LNCAP (cell line): ENCODE results near the gene TNNT1.
A peak's percentile ranks its signal among the peaks of the same experiment; 100 is the strongest.

Source experiments
- CTCF ChIP-seq: fragments of 450-650 bp; IDR thresholded peaks from 2 replicates; pipeline ENCODE4 v1.5.1; 2017; ENCODE audit warnings: mild to moderate bottlenecking

The TNNT1 gene

DNA sequence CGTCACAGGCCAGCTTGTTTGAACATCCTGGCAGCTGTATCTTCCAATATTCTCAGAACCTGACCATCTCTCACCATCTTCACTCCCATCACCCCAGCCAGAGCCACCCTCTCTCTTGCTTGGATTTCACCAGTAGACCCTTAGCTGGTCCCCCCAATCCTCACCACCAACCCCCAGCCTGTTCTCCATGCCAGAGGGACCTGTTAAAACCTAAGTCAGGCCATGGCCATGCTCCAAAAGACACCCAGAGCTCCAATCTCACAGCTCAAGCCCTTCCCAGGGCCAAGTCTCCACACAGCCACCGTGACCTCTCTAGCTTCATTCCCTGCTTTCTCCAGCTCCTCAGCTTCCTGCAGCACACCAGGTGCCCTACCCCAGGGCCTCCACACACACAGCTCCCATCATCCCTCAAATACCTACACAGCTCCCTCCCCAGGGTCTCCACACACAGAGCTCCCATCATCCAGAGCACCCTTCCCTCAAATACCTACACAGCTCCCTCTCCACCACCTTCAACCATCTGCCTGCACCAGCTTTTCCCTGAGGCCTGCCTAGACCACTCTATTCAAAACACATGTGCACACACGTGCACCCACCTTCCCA is 59.6 kb downstream of the TNNT1 start:
- no peak for TF ChIP-seq CTCF

- peak; percentile 71 for TF ChIP-seq CTCF
These were observed 60.3 kb downstream of the TNNT1 start for GRCh38 chr19:55088543-55089341.

DNA sequence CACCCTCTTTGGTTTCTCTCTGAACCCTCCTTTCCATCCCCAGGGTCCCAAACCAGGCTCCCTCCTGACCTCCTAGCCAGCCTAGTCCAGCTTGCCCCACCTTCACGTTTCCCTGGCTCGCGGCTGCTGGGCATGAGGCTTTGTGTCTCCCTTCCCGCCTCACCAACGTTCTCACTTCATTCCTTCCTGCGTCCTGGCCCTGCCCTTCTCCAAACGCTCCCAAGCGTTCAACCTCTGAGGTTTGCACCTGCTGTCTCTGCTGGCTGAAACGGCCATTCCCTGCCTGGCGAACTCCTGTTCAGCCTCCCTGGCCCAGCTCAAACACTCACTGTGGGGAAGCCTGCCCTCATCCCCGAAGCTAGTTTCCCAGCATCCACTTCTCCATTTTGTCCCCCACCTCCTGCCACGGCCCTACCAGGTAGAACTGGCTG is 61.0 kb downstream of the TNNT1 start:
- TF ChIP-seq CTCF, result no peak

GRCh38 chr19:55087542-55087901 is 61.5 kb downstream of the TNNT1 start:
- no peak for TF ChIP-seq CTCF

DNA sequence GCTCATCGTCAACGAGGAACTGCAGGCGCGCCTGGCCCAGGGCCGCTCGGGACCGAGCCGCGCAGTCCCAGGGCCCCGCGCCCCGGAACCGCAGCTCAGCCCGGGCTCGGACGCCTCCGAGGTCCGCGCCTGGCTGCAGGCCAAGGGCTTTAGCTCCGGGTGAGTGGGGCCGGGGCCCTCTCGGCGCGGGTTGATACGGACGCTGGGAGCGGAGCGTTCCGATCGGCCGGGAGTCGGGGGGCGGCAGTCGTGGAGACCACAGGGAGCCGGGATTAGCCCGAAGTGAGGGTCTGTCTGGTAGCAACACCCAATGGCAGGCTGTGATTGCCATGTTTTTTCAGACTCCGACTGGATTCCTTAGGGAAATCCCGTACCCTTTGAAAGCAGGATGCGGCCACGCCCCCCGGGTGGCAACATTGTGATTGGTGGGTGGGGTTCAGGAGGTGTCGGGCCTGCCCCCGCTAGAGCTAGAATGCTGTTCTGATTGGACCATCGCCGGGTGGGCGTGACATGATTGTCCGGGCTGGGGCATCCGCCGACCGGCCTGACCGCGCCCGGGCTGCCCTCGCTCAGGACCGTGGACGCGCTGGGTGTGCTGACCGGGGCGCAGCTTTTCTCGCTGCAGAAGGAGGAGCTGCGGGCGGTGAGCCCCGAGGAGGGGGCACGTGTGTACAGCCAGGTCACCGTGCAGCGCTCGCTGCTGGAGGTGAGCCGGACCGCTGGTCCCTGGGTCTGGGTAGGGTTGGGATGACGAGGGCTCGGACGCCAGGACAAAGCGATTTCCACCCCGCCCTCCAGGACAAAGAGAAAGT is 62.1 kb downstream of the TNNT1 start:
- no peak for TF ChIP-seq CTCF

DNA sequence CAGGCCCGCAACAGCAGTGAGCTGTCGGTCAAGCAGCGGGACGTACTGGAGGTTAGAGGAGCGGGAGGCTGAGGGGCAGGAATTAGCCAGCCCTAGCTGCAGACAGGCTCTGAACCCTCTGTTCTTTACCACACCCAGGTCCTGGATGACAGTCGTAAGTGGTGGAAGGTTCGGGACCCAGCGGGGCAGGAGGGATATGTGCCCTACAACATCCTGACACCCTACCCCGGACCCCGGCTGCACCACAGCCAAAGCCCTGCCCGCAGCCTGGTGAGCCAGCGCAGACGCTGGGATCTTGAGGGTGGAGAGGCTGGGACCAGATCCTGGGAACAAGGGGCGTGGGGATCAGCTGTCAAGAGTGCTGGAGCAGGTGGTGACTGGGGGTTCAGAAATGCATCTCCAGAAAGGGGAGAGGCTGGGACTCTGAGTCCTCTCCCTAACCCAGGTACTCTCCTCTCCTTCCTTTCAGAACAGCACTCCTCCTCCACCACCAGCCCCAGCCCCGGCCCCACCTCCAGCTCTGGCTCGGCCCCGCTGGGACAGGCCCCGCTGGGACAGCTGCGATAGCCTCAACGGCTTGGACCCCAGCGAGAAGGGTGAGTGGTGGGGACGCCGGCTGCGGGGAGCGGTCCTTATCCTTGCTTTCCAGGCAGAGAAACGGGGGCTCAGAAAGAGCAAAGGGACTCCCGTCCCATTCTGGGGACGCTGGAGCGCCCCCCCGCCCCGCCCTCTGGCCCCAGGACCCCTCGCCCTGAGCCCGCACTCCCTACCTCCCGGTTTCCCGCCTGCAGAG is 62.9 kb downstream of the TNNT1 start:
- no peak for TF ChIP-seq CTCF

- no peak for TF ChIP-seq CTCF
These were observed 64.6 kb downstream of the TNNT1 start for GRCh38 chr19:55084416-55084815.
